ENCODE measurements around the gene PGPEP1. TPM values are rescaled to one million over a fixed set of nuclear protein-coding genes. Genes with fewer than 3 reads are reported as not detected.

The PGPEP1 gene
- total and polyA plus RNA-seq, 4 donors = 16.2 to 33.5 (median 24.9) TPM

Small RNA genes lying within 50 kb of the gene (small RNA-seq; reads per million reads assigned to genes)
- gene MIR3189 (ENCODE audit: low replicate concordance) = not detected
- not detected for gene RN7SL513P (ENCODE audit: low replicate concordance)

Other genes starting within 250 kb of the PGPEP1 start
- 1 to 10 TPM; 5.8 to 8.9 TPM for gene MAST3, start 242.8 kb upstream of the PGPEP1 start, total RNA-seq
- 10 to 100 TPM; 17.3 to 22.0 TPM for gene MAST3, start 242.8 kb upstream of the PGPEP1 start, polyA plus RNA-seq (ENCODE audit: insufficient read length in 2 of 2)
- 10 to 100 TPM; 14.1 to 37.2 TPM for gene PIK3R2, start 187.4 kb upstream of the PGPEP1 start, total RNA-seq
- gene PIK3R2, start 187.4 kb upstream of the PGPEP1 start, polyA plus RNA-seq (ENCODE audit: insufficient read length in 2 of 2) = 100 to 1,000 TPM; 115 to 134 TPM
- gene IFI30, start 166.8 kb upstream of the PGPEP1 start, total RNA-seq = 10 to 100 TPM; 10.3 to 14.6 TPM
- 1 to 10 TPM; 1.9 to 2.8 TPM for gene IFI30, start 166.8 kb upstream of the PGPEP1 start, polyA plus RNA-seq (ENCODE audit: insufficient read length in 2 of 2)
- 10 to 100 TPM in 1 of 2 donors, 1 to 10 TPM in 1; 4.7 to 10.4 TPM for gene MPV17L2, start 147.4 kb upstream of the PGPEP1 start, total RNA-seq
- gene MPV17L2, start 147.4 kb upstream of the PGPEP1 start, polyA plus RNA-seq (ENCODE audit: insufficient read length in 2 of 2) = 10 to 100 TPM; 13.8 to 14.7 TPM
- gene RAB3A, start 136.6 kb upstream of the PGPEP1 start, total RNA-seq = 10 to 100 TPM; 26.7 to 86.6 TPM
- 100 to 1,000 TPM; 336 to 342 TPM for gene RAB3A, start 136.6 kb upstream of the PGPEP1 start, polyA plus RNA-seq (ENCODE audit: insufficient read length in 2 of 2)
- gene PDE4C, start 114.2 kb upstream of the PGPEP1 start, total RNA-seq = 1 to 10 TPM in 1 of 2 donors, under 1 TPM in 1; 0.88 to 2.6 TPM
- 1 to 10 TPM; 1.1 to 1.7 TPM for gene PDE4C, start 114.2 kb upstream of the PGPEP1 start, polyA plus RNA-seq (ENCODE audit: insufficient read length in 2 of 2)
- gene IQCN, start 66.1 kb upstream of the PGPEP1 start, total RNA-seq = 1 to 10 TPM in 1 of 2 donors, under 1 TPM in 1; 0.59 to 4.4 TPM
- 1 to 10 TPM; 5.0 to 9.0 TPM for gene IQCN, start 66.1 kb upstream of the PGPEP1 start, polyA plus RNA-seq (ENCODE audit: insufficient read length in 2 of 2)
- 100 to 1,000 TPM in 1 of 2 donors, 10 to 100 TPM in 1; 73.2 to 101 TPM for gene JUND, start 59.0 kb upstream of the PGPEP1 start, total RNA-seq
- 100 to 1,000 TPM; 127 to 136 TPM for gene JUND, start 59.0 kb upstream of the PGPEP1 start, polyA plus RNA-seq (ENCODE audit: insufficient read length in 2 of 2)
- gene LSM4, start 17.5 kb upstream of the PGPEP1 start, total RNA-seq = 100 to 1,000 TPM in 1 of 2 donors, 10 to 100 TPM in 1; 69.4 to 120 TPM
- 100 to 1,000 TPM; 104 to 105 TPM for gene LSM4, start 17.5 kb upstream of the PGPEP1 start, polyA plus RNA-seq (ENCODE audit: insufficient read length in 2 of 2)
- gene GDF15, start 45.6 kb downstream of the PGPEP1 start, total RNA-seq = 1 to 10 TPM; 1.7 to 4.2 TPM
- 1 to 10 TPM in 1 of 2 donors, under 1 TPM in 1; 0.89 to 2.2 TPM for gene GDF15, start 45.6 kb downstream of the PGPEP1 start, polyA plus RNA-seq (ENCODE audit: insufficient read length in 2 of 2)
- 1 to 10 TPM; 1.8 to 2.4 TPM for gene LRRC25, start 57.0 kb downstream of the PGPEP1 start, total RNA-seq
- gene LRRC25, start 57.0 kb downstream of the PGPEP1 start, polyA plus RNA-seq (ENCODE audit: insufficient read length in 2 of 2) = 1 to 10 TPM; 1.3 to 1.4 TPM
- gene SSBP4, start 78.8 kb downstream of the PGPEP1 start, total RNA-seq = 100 to 1,000 TPM in 1 of 2 donors, 10 to 100 TPM in 1; 33.5 to 101 TPM
- 100 to 1,000 TPM; 154 to 166 TPM for gene SSBP4, start 78.8 kb downstream of the PGPEP1 start, polyA plus RNA-seq (ENCODE audit: insufficient read length in 2 of 2)
- gene ISYNA1, start 97.5 kb downstream of the PGPEP1 start, total RNA-seq = 10 to 100 TPM; 51.0 to 100.0 TPM
- 100 to 1,000 TPM; 127 to 180 TPM for gene ISYNA1, start 97.5 kb downstream of the PGPEP1 start, polyA plus RNA-seq (ENCODE audit: insufficient read length in 2 of 2)
- 1 to 10 TPM; 7.4 to 7.6 TPM for gene ELL, start 181.5 kb downstream of the PGPEP1 start, total RNA-seq
- gene ELL, start 181.5 kb downstream of the PGPEP1 start, polyA plus RNA-seq (ENCODE audit: insufficient read length in 2 of 2) = 10 to 100 TPM; 10.1 to 11.6 TPM
- gene FKBP8, start 203.0 kb downstream of the PGPEP1 start, total RNA-seq = 100 to 1,000 TPM; 115 to 196 TPM
- gene FKBP8, start 203.0 kb downstream of the PGPEP1 start, polyA plus RNA-seq (ENCODE audit: insufficient read length in 2 of 2) = 100 to 1,000 TPM; 354 to 364 TPM
- gene KXD1, start 217.3 kb downstream of the PGPEP1 start, total RNA-seq = 10 to 100 TPM; 28.0 to 51.1 TPM
- gene KXD1, start 217.3 kb downstream of the PGPEP1 start, polyA plus RNA-seq (ENCODE audit: insufficient read length in 2 of 2) = 10 to 100 TPM; 70.2 to 76.0 TPM
- 100 to 1,000 TPM; 660 to 956 TPM for gene UBA52, start 231.3 kb downstream of the PGPEP1 start, total RNA-seq
- gene UBA52, start 231.3 kb downstream of the PGPEP1 start, polyA plus RNA-seq (ENCODE audit: insufficient read length in 2 of 2) = 100 to 1,000 TPM; 638 to 717 TPM
- gene REX1BD, start 248.2 kb downstream of the PGPEP1 start, total RNA-seq = 10 to 100 TPM; 23.7 to 84.5 TPM
- 10 to 100 TPM; 70.7 to 71.7 TPM for gene REX1BD, start 248.2 kb downstream of the PGPEP1 start, polyA plus RNA-seq (ENCODE audit: insufficient read length in 2 of 2)